Testis (tissue), 2 donors: ENCODE measurements around the gene PAPOLA.

Source experiments
- CTCF ChIP-seq, 3 experiments: fragments of 450-650 bp in 2 of 3; fragments of 200-600 bp in 1 of 3; sonication (generic) in 1 of 3; IDR thresholded peaks; one replicate each; pipeline ENCODE4 v1.5.1; 2016 to 2019; ENCODE audit warnings: antibody characterized with exemption in 3 of 3, mild to moderate bottlenecking in 2 of 3, moderate library complexity in 1 of 3
- POLR2A ChIP-seq: fragments of 450-650 bp; IDR thresholded peaks from one replicate; pipeline ENCODE4 v1.6.1; 2017; ENCODE audit warnings: antibody characterized with exemption, mild to moderate bottlenecking, moderate library complexity

- TF ChIP-seq CTCF (IDR thresholded peaks at IDR 0.05) (no peak), POLR2A (no peak)
These were observed 74.2 kb downstream of the PAPOLA start for GRCh38 chr14:96576359-96576758.
